ENCODE data around the gene CORO7. TPM values are rescaled to one million over a fixed set of nuclear protein-coding genes. Genes with fewer than 3 reads are reported as not detected.

The CORO7 gene
- total and polyA plus RNA-seq, 9 of the 15 experiments (the other 6 are each of a cell fraction or from before 2014, with no cell fraction given), result 0.45 to 77.2 (median 18.7) TPM

DNA sequence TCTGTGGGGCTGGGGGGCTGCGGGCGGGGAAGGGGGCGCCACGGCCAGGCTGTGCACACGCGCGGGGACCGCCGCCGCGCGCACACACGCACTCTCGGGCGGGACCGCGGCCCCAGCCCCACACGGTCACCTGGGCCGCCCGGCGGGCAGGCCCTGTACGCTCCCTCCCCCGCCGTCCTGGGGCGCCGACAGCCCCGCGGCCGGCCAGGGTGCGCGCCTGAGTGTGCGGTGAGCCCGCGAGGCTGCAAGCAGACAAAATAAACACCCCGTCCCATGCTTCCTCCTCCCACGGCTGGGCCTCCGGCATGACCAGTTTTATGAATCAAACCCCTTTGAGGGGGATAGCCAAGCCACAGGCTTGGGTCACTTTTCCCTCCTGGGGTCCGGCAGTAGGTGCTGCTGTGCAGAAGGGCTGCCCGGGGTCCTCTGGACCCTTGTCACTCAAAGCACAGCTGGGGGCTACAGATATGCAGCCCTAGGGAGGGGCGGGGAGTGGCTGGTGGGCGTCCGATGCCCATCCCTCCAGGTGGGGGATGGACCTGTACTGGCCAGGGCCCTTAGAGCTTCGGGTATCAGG lies 44.3 kb downstream of the CORO7 start (continued):
- TF ChIP-seq ZNF3 (CRISPR knock-in tag; IDR thresholded peaks at IDR 0.05), result no peak
- TF ChIP-seq HDAC1 (IDR thresholded peaks at IDR 0.05), result no peak
- TF ChIP-seq, protein P1, sequence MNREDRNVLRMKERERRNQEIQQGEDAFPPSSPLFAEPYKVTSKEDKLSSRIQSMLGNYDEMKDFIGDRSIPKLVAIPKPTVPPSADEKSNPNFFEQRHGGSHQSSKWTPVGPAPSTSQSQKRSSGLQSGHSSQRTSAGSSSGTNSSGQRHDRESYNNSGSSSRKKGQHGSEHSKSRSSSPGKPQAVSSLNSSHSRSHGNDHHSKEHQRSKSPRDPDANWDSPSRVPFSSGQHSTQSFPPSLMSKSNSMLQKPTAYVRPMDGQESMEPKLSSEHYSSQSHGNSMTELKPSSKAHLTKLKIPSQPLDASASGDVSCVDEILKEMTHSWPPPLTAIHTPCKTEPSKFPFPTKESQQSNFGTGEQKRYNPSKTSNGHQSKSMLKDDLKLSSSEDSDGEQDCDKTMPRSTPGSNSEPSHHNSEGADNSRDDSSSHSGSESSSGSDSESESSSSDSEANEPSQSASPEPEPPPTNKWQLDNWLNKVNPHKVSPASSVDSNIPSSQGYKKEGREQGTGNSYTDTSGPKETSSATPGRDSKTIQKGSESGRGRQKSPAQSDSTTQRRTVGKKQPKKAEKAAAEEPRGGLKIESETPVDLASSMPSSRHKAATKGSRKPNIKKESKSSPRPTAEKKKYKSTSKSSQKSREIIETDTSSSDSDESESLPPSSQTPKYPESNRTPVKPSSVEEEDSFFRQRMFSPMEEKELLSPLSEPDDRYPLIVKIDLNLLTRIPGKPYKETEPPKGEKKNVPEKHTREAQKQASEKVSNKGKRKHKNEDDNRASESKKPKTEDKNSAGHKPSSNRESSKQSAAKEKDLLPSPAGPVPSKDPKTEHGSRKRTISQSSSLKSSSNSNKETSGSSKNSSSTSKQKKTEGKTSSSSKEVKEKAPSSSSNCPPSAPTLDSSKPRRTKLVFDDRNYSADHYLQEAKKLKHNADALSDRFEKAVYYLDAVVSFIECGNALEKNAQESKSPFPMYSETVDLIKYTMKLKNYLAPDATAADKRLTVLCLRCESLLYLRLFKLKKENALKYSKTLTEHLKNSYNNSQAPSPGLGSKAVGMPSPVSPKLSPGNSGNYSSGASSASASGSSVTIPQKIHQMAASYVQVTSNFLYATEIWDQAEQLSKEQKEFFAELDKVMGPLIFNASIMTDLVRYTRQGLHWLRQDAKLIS (CRISPR knock-in tag; IDR thresholded peaks at IDR 0.05), result no peak
- 0 out of 2 replicates have a peak, but pooled peaks have one; percentile 10 for TF ChIP-seq MTA3 (IDR thresholded peaks at IDR 0.05; ENCODE audit: borderline replicate concordance)
- TF ChIP-seq, protein P2, sequence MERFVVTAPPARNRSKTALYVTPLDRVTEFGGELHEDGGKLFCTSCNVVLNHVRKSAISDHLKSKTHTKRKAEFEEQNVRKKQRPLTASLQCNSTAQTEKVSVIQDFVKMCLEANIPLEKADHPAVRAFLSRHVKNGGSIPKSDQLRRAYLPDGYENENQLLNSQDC (CRISPR knock-in tag; IDR thresholded peaks at IDR 0.05), result no peak
- TF ChIP-seq MEF2D (tag; conservative IDR thresholded peaks at IDR 0.05; ENCODE audit: low read depth), result no peak
- no peak for TF ChIP-seq CTBP1 (IDR thresholded peaks at IDR 0.05; ENCODE audit: borderline replicate concordance)
- TF ChIP-seq ZC3H8 (IDR thresholded peaks at IDR 0.05), result no peak
- TF ChIP-seq POLR2AphosphoS5 (IDR thresholded peaks at IDR 0.05; ENCODE audit: control insufficient read depth, insufficient read depth, low read depth, low read length), result no peak
- TF ChIP-seq, protein P3, sequence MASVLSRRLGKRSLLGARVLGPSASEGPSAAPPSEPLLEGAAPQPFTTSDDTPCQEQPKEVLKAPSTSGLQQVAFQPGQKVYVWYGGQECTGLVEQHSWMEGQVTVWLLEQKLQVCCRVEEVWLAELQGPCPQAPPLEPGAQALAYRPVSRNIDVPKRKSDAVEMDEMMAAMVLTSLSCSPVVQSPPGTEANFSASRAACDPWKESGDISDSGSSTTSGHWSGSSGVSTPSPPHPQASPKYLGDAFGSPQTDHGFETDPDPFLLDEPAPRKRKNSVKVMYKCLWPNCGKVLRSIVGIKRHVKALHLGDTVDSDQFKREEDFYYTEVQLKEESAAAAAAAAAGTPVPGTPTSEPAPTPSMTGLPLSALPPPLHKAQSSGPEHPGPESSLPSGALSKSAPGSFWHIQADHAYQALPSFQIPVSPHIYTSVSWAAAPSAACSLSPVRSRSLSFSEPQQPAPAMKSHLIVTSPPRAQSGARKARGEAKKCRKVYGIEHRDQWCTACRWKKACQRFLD (CRISPR knock-in tag; IDR thresholded peaks at IDR 0.05), result no peak
- TF ChIP-seq, protein P4, sequence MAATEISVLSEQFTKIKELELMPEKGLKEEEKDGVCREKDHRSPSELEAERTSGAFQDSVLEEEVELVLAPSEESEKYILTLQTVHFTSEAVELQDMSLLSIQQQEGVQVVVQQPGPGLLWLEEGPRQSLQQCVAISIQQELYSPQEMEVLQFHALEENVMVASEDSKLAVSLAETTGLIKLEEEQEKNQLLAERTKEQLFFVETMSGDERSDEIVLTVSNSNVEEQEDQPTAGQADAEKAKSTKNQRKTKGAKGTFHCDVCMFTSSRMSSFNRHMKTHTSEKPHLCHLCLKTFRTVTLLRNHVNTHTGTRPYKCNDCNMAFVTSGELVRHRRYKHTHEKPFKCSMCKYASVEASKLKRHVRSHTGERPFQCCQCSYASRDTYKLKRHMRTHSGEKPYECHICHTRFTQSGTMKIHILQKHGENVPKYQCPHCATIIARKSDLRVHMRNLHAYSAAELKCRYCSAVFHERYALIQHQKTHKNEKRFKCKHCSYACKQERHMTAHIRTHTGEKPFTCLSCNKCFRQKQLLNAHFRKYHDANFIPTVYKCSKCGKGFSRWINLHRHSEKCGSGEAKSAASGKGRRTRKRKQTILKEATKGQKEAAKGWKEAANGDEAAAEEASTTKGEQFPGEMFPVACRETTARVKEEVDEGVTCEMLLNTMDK (IDR thresholded peaks at IDR 0.05; ENCODE audit: borderline replicate concordance, insufficient read depth, low read depth, low read length, poor library complexity, severe bottlenecking), result no peak
- no peak for TF ChIP-seq XRCC4 (IDR thresholded peaks at IDR 0.05; ENCODE audit: extremely low read depth, insufficient read depth, insufficient read length)
- peak; percentile 74 for TF ChIP-seq SAP30 (IDR thresholded peaks at IDR 0.05; ENCODE audit: borderline replicate concordance, insufficient read depth, low read depth, low read length, poor library complexity, severe bottlenecking)
- TF ChIP-seq, protein P5, sequence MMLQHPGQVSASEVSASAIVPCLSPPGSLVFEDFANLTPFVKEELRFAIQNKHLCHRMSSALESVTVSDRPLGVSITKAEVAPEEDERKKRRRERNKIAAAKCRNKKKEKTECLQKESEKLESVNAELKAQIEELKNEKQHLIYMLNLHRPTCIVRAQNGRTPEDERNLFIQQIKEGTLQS (IDR thresholded peaks at IDR 0.05), result no peak
- TF ChIP-seq, protein P5 (CRISPR knock-in tag; conservative IDR thresholded peaks at IDR 0.05), result no peak
- no peak for TF ChIP-seq MCM2 (IDR thresholded peaks at IDR 0.05; ENCODE audit: low read depth)
- no peak for TF ChIP-seq PRPF4 (IDR thresholded peaks at IDR 0.05; ENCODE audit: insufficient read depth, low read depth, low read length, poor library complexity, severe bottlenecking)
- TF ChIP-seq HDGF (IDR thresholded peaks at IDR 0.05), result no peak
- no peak for TF ChIP-seq PYGO2 (tag; IDR thresholded peaks at IDR 0.05)
- TF ChIP-seq ATF7 (IDR thresholded peaks at IDR 0.05), result no peak

All from K562 (cell line).